ENCODE measurements around the gene C12orf57. TPM values are rescaled to one million over a fixed set of nuclear protein-coding genes. Genes with fewer than 3 reads are reported as not detected.

C12orf57 gene
- total RNA-seq, 2 donors from 2014 or later, result 114 to 206 TPM

DNA sequence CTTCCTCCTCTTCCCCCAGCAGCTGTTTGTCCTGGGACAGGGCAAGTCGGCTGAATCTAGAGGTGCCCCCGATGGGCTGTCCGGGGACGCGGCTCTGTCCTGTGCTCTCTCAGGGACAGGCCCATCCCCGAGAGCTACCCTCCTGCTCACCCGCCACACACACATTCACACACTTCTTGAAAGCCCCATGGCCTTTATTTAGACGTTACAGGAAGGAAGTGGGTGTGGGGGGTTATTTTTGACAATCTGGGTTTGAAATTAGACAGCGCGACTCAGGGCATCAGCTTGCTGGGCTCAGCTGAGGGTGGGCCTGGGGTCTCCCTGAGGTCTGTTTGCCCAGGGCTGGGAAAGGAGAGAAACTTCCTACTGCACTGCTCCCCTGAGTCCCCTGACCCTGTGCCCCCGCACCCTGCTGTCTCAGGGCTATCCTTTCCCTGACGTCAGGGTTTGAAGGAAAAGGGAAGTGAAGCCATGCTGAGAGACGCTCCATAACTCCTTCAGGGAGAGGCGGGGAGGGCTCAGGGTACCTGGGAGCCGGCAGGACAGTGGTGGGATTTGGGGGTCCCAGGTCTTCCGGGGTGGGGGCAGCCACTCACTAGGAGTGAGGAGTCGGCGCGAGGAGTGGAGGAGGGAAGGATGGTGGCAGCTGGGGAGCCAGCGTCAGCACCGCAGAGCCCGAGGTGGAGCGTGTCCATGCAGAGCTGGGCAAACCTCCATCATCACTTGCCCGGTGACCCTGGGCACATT is 15.4 kb downstream of the C12orf57 start:
- Histone ChIP-seq H3K27ac (peak overlapping the region; percentile 95), H3K4me3 (no peak overlapping the region), H3K4me1 (peaks cover 10% of the 10 kb centered on the region), H3K9me3 (no peaks in the 10 kb centered on the region), H3K9ac (ENCODE audit: low read depth in 2 of 2, low read length in 2 of 2) (peak overlapping the region; percentile 38 to 59), H3K27me3 (no peaks in the 10 kb centered on the region), H3K36me3 (no peaks in the 10 kb centered on the region)
- intact Hi-C loops (cut with DNase I), result no loop called here
- DNase-seq, result no peak
- TF ChIP-seq, protein P1, sequence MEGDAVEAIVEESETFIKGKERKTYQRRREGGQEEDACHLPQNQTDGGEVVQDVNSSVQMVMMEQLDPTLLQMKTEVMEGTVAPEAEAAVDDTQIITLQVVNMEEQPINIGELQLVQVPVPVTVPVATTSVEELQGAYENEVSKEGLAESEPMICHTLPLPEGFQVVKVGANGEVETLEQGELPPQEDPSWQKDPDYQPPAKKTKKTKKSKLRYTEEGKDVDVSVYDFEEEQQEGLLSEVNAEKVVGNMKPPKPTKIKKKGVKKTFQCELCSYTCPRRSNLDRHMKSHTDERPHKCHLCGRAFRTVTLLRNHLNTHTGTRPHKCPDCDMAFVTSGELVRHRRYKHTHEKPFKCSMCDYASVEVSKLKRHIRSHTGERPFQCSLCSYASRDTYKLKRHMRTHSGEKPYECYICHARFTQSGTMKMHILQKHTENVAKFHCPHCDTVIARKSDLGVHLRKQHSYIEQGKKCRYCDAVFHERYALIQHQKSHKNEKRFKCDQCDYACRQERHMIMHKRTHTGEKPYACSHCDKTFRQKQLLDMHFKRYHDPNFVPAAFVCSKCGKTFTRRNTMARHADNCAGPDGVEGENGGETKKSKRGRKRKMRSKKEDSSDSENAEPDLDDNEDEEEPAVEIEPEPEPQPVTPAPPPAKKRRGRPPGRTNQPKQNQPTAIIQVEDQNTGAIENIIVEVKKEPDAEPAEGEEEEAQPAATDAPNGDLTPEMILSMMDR (IDR thresholded peaks at IDR 0.05), result no peak

DNA sequence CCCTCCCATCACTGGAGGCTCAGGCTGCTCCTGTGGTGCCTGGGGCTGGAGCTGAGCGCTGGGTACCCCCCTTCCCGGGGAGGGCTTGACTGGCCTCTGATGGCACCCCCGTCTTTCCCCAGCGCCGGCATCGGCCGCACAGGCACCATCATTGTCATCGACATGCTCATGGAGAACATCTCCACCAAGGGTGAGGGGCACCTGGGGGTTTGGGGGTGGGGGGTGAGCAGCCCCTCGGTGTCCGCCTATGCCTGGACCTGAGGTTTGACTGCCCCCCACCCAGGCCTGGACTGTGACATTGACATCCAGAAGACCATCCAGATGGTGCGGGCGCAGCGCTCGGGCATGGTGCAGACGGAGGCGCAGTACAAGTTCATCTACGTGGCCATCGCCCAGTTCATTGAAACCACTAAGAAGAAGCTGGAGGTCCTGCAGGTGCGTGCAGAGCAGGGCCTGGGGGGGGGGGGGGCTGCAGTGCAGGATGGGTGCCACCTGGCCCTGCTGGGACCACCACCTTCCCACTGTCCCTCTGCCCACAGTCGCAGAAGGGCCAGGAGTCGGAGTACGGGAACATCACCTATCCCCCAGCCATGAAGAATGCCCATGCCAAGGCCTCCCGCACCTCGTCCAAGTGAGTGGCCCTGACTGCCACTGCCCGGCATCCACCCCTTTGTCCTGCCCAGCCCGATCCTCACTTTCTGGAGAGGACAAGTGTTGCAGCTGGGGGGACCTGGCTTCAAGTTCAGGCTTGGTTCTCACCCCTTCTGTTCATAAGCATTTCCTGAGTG is 16.2 kb downstream of the C12orf57 start:
- peak; percentile 21 for DNase-seq
- TF ChIP-seq, protein P1 (IDR thresholded peaks at IDR 0.05), result no peak
- Histone ChIP-seq H3K9ac (ENCODE audit: low read depth in 2 of 2, low read length in 2 of 2) (peak overlapping the region in 1 of 2 donors; percentile 98), H3K4me1 (peaks cover 16% of the 10 kb centered on the region), H3K4me3 (no peak overlapping the region), H3K9me3 (no peaks in the 10 kb centered on the region), H3K36me3 (no peaks in the 10 kb centered on the region), H3K27ac (peak overlapping the region; percentile 95), H3K27me3 (no peaks in the 10 kb centered on the region)
- intact Hi-C loops (cut with DNase I), result no loop called here

DNA sequence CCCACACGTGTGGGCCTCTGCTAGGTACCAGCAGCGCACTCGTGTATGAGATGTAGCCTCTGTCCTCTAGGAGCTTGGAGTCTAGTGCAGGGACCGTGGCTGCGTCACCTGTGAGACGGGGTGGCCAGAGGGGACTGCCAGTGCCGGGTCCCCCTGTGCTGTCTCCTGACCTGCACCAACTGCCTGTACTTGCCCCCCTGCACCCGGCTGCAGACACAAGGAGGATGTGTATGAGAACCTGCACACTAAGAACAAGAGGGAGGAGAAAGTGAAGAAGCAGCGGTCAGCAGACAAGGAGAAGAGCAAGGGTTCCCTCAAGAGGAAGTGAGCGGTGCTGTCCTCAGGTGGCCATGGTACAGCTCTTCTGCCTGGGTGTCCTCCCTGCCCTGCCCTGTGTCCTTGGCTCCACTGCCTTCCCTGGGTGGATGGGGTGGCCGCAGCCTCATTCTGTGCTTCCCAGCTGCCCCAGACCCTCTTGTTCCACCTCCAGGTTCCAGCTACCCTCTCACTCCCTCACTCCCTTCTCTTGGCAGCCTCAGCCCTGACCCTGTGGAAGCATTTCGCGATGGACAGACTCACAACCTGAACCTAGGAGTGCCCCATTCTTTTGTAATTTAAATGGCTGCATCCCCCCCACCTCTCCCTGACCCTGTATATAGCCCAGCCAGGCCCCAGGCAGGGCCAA is 16.9 kb downstream of the C12orf57 start:
- peak; percentile 45 for DNase-seq
- no peaks in the 10 kb centered on the region for H3K9me3 ChIP-seq
- H3K4me1 ChIP-seq, result peaks cover 23% of the 10 kb centered on the region
- H3K36me3 ChIP-seq, result no peaks in the 10 kb centered on the region
- H3K9ac ChIP-seq (ENCODE audit: low read depth in 2 of 2, low read length in 2 of 2), result peak overlapping the region; percentile 58 to 98
- no peaks in the 10 kb centered on the region for H3K27me3 ChIP-seq
- intact Hi-C loops (cut with DNase I), result no loop called here
- peak overlapping the region; percentile 95 for H3K27ac ChIP-seq
- H3K4me3 ChIP-seq, result no peak overlapping the region
- TF ChIP-seq, protein P1 (IDR thresholded peaks at IDR 0.05), result no peak

DNA sequence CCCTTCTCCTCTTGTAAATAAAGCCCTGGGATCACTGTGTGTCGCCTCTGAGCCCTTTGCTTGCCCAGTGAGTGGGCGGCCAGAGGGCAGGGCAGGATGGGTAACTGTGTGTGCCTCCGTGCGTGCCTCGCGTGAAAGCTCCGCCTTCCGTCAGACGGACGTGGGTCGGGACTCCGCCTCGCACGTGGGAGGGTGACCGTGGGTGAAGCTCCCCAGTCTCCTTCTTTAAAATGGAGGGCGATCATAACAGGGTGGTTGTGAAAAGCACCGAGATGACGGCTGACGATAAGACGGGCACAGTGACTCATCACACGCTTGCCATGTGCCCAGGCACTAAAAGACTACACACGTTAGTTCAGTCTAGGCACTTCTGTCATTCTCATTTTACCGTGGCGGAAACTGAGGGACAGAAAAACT is 17.5 kb downstream of the C12orf57 start:
- intact Hi-C loops (cut with DNase I), result no loop called here
- Histone ChIP-seq H3K9ac (ENCODE audit: low read depth in 2 of 2, low read length in 2 of 2) (peak overlapping the region; percentile 58 to 98), H3K27me3 (no peaks in the 10 kb centered on the region), H3K27ac (peak overlapping the region; percentile 95), H3K36me3 (no peaks in the 10 kb centered on the region), H3K4me3 (no peak overlapping the region), H3K9me3 (no peaks in the 10 kb centered on the region), H3K4me1 (peaks cover 26% of the 10 kb centered on the region)
- TF ChIP-seq, protein P1 (IDR thresholded peaks at IDR 0.05), result no peak
- peak; percentile 69 for DNase-seq

DNA sequence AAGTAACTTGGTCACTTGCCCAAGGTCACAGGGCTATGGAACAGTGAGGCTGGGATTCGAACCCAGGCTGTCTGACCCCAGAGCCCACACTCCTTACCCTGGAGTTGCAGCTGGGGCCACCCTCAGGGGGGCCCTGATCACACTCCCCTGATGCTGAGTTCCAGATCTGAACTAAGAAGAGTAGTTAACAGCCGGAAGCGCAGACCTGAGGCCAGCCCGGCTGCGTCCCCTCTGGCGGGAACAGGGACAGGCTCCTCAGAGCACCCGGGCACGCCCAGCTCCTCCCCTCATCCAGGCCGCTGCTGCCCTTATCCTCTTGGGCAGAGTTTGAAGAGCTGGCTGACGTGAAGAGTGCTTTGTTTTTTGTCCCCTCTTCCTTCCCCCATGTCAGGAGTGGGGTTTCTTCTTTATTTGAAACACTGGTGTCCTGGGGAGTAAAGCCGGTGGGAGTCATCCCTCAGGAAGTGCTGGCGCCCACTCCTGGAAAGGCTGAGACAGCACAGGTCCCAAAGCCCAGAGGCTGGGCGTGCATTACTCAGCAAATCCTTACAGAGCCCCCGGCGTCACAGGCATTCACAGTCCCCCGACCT is 18.0 kb downstream of the C12orf57 start:
- H3K9me3 ChIP-seq, result no peaks in the 10 kb centered on the region
- H3K27ac ChIP-seq, result peak overlapping the region; percentile 95
- H3K4me3 ChIP-seq, result peak overlapping the region; percentile 57
- DNase-seq, result peak; percentile 78
- intact Hi-C loops (cut with DNase I), result no loop called here
- H3K4me1 ChIP-seq, result peaks cover 26% of the 10 kb centered on the region
- no peaks in the 10 kb centered on the region for H3K27me3 ChIP-seq
- TF ChIP-seq, protein P1 (IDR thresholded peaks at IDR 0.05), result peak; percentile 31
- H3K36me3 ChIP-seq, result no peaks in the 10 kb centered on the region
- peak overlapping the region; percentile 58 to 98 for H3K9ac ChIP-seq (ENCODE audit: low read depth in 2 of 2, low read length in 2 of 2)

All from colonic mucosa (tissue), 4 donors.